Fibroblast of skin of abdomen (primary cell): ENCODE results near the gene NPC2.

ENCODE experiments used
- DNase-seq: peaks from one replicate; pipeline ENCODE4 v3.0.0-alpha.2; 2013

Gene NPC2

DNA sequence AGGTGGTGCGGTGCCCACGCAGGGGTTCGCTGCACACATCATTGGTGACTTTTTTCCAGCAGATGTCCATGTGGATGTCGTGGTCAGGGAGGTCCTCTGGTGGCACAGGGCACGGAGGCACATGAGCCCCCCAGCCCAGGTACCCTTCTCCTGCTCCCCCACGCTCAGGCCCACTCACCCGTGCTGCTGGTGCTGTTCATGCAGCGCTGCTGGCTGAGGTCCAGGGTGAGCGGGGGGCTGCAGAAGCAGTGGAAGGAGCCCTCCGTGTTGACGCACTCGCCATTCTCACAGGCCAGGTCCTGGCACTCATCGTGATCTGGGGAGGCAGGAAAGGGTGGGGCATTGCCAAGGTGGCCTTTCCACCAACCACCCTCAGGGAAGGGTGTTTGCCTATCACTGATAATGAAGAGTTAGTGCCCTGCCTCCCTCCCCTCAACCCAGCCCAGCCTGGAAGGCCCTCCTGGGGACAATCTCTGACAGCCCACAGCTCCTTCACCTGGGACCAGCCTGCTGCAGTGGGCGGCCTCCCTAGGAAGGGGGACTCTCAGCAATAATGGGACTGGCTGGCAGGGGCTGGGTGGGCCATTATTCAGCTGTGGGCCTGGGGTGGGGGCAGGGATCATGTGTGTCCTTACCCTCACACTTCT, 10.3 kb upstream of the NPC2 start:
- DNase-seq = no peak

DNA sequence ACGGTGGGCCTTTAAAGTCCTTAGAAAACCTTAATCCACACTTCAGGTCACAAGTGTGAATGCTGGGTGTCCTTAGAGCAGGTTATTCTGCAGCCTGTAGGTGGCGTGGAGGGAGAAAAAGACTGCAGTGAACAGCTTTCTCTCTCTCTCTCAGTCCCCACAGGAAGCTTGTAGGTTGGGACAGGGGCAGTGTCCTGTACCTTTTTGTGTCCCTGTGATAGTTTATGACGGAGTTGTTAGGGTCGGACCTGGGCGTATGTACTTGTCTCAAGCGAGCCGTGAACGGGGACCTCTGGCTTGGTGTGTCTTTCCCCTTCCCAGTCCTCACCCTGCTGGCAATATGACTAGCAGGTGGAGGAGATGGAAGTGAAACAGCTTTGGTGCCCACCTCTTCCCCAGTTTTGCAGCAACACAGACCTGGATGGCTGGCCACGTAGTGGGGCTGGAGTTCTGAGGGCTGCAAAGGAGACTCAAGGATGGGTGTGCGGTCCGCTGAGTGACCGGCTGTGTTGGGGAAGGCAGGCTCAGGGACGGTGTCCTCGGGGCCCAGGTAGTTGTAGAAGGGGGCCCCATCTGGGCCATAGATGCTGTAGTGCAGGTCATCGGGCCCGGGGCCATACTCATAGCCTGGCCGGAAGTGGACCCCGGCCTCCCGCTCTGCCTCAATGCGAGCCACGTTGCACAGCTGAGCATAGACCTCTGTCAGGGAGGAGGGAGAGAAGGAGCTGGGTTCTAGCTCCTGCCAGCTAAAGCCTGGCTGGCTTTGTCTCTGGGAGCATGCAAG, 9.3 kb upstream of the NPC2 start:
- peak; percentile 31 for DNase-seq

DNA sequence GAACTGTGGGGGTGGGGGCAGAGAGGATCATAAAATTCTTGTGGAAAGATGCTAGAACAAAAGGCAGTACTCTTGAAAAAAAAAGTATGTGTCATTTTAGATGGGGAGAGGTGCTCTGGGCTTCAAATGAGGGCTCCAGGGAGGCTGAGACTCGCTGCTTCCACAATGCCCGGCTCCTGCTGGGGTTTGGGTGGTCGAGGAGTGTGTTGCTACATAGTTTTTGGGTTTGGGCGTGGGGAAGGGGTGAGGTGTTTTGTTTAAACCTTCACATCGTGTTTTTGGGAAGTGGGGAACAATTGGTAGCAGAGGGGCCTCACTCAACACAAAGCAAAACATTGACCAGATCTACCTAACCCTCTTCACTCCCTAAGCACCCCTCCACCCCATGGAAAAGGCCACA, 8.6 kb upstream of the NPC2 start:
- no peak for DNase-seq

DNA sequence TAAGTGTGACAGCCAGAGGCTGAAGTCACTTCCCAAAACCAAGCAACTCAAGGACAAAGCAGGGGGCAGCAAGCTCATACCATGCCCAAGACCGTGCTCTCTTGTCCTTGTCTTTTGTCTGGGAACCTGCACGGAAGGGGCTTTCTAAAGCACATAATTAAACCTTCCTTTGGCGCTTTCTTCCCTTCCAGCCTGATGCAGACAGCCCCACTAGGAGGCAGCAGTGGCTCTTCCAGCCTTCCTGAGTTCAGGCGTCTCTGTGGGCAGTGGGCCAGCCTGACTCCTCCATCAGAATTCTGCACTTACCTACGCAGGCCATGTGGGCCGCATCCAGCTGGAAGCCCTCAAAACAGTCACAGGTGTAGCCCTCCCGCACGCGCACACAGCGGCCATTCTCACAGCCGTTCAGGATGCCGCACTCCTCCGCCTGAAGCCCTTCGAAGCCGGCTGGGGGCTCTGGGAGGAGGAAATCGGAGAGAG, 8.1 kb upstream of the NPC2 start:
- peak; percentile 83 for DNase-seq

DNA sequence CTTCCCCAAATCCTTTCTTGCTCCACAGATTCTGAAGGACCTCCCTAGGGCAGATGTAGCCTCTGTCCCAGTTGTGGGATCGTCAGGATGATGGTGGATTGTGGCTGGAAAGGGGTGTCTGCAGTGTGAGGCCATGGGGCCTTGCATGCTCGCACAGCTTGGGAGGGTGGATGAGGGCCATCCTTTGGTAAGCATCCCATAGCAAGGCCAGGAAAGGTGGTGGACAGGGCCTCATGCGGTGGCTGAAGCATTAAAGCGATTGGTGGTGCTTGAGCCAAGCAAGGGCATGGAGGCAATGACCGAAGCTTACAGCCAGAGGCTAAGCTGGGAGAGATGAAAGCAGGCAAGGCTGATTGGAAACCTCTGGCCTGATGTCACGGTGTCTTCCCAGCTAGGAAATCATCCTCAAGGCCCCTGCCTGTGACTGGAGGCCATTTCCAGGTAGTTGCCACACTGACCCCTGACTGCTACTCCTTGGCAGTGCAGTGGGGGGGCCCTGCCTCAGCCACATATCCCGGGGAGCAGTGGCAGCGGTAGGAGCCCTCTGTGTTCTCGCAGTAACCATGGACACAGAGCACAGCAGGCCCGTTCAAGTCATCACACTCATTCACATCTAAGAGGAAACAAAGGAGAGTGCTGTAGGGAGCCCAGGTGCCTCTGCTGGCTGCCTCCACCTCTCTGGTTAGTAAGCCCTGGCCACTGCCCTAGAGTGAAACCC, 7.5 kb upstream of the NPC2 start:
- DNase-seq = no peak

DNA sequence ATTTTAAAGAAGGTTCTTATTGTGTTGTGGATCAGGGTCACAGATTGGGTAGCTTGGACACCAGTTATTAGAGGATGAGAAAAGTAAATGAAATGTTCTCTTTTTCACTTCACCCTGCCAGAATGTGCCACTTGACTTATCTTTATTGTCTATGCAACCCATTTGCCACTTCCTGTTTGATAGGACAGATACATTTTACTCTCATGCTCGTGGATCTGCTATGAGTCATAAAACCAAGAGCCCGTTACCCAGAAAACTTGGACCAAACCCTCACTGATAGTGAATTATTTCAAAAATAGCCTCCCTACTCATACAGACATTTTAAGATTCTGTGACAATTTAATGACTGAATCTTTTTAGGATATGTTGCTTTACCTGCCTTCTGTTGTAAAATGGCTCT, 2.3 kb upstream of the NPC2 start:
- no peak for DNase-seq

DNA sequence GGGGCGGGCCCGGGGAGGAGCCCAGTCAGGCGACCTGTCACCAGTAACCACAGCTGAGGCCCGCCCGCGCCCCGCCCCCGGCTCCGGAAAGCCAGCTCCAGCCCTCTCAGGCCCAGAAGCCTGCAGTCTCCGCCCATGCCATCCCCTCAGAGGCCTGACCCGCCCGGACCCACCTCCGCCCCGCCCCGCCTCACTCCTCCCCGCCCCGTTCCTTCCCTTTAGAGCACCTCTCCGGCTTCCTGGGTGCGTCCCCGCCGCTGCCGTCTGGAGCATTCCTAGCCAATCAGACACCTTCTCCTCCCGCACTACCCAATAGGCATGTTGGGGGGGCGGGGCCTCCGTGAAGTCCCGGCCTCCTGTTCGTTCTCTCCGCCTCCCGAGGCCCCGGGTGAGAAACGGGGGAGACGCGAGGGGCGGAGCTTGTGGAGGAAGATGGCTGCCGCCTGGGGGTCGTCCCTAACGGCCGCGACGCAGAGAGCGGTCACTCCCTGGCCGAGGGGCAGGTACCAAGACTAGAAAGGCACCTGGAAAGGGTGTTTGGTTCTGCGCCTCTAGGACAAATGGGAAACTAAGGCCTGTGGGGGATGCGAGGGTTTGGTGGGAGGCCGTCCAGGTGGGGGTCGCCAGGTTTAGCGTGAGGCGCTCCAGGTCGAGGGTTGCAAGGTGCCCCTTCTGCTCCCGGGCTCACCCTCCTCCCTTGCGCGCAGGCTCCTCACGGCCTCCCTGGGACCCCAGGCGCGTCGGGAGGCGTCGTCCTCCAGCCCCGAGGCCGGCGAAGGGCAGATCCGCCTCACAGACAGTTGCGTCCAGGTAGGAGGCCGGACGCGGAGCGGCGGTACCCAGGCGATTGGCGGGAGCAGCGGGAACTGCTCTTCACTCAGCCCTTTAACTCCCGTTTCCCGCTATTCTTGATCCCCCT, 497 bp upstream of the NPC2 start, which contains the start of gene ISCA2:
ISCA2 (plus strand) TSS at position 423 of the 919 bp plus-strand sequence; CDS start at position 433, 10 bp downstream.
- peak; percentile 100 for DNase-seq

DNA sequence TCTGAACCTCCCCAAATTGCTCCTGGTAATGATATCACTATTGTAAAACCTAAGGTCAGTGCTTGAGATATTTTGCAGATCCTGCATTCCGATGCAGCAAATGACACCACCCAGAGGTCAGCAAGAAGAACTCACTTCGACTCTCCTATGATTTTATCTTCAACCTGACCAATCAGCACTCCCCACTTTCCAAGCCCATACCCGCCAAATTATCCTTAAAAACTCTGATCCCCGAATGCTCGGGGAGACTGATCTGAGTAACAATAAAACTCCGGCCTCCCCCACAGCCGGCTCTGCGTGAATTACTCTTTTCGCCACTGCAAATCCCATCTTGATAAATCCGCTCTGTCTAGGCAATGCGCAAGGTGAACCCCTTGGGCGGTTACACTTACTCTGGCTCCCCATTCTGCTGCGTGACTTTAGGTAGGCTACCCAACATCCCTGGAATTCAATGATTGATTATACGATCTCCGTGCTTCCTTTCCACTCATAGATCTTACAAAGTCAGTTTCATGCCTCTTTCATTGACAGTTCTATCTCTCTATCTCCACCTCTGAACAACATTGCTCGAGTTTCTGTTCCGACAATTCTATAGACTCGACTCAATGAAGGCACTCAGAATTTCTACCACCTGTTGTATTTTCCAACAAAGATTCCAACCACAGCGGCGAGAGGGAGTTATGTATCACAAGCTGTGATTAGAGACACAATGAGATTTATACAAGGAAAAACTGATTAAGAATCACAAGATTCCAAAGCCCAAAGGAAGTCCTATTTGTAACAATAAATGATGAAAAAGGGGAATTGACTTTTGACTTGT, 939 bp downstream of the NPC2 start:
- DNase-seq = peak; percentile 50

DNA sequence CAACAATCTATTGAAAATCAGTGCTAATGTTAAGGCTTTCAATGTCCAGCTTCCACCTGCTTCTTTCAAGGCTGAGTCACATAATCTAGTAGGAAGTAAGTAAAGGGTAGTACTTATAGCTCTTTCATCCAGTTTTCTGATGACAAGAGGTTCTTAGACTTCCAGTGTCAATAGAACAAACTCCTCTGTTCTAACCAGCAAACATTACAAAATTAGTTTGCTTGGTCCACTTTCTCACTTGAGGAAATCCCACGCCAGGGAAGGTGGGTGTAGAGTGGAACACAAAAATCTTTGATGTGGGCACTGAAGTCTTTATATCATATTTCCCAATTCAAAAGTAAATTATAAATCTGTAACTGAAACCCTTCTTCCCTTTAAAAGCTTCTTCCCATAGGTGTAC, 2.6 kb downstream of the NPC2 start:
- no peak for DNase-seq

DNA sequence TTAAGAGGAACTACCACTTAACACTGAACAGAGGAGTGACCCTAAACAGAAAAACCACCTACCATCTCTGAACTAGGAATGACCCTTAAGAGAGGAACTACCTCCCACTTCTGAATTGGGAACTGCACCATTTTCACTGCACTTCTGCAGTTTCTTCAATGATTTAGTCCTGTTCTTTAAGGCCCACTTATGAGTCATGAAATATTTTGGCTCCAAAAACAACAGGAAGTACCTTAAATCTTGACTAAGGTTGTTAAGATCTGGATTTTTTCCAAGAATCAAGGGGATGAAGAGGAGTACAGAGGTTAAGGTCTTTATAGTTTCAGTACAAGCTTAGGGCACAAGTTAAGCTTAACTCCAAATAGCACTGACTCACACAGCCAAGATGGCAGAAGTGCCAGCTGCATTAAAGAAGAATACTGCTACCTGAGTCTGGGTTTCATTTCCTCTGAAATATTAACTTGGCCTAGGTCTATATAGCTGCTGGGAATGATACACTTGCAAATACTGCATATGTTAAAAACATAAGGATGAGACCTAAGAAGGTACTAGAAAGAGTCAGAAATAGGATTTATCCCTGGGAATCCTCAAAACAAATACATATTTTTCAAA, 4.2 kb downstream of the NPC2 start:
- DNase-seq = peak; percentile 62

DNA sequence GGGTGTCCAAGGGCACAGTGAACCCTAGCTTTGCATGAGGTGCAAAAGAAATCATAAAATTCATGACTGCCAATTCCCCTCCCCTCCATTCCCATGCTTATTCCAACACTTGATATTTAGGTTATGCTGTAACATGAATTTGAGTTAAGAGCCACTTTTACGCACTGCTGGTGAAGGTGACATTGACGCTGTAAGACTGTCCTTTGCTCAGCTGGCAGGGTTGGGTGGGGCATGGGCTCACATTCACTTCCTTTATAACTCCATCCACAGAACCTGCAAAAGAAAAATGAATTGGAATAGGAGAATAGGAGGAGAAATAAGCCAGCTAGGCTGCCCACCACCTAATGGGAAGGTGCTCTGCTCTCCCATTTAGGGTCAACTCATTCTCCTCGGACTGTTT, 6.9 kb downstream of the NPC2 start:
- DNase-seq = no peak

DNA sequence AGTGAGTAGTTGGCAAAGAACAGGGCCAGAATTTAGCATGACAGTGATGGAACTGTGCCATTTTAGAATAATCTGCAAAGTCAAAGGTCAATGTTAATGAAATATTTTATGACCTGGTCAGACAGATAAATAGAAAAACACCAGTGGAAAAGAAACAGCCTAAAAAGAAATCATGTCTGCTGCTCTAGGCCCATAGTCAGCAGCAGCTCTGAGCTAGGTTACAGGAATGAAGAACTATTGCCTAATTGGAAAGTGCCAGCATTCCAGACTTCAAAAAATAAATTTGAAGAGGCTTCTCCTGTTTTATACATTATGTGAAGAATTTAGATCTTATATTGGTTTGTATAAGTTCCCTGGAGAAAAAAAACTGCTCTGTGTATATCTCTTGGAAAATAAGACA, 9.8 kb downstream of the NPC2 start:
- peak; percentile 15 for DNase-seq

DNA sequence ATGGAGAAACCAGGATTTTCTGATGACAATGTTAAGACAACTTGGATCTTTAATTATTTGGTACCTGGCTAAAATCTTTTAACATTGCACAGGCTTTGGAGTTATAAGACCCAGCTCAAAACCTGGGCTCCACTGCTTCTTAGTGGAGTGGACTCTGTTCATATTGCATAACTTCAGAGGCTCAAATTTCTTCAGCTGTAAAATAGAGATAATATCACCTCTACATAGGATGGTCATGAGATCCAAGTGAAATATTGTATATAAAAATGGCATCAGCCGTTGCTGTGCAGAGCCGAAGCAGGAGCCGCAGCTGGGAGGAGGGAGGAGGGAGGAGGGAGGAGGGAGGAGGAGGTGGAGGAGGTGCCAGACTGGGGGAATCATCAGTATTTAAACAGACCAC, 10.5 kb downstream of the NPC2 start:
- DNase-seq = no peak

DNA sequence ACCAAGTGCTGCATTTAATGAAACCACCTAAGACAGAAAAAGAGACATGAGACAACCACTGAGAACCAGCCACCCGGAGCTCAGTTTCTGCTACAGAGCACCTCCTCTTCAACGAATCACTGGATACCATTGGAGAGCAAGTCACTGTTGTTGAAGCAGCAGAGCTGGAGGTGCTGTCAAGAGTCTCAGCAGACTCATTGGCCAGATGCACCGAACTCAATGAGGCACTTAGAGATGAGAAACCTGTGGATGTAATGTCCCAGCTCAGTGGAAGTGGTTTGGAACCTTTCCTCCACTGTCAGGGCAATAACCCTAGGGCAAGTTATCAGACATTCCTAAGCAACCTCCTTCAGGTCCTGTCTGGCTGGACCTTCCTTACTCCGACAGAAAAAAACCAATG, 13.1 kb downstream of the NPC2 start:
- no peak for DNase-seq

DNA sequence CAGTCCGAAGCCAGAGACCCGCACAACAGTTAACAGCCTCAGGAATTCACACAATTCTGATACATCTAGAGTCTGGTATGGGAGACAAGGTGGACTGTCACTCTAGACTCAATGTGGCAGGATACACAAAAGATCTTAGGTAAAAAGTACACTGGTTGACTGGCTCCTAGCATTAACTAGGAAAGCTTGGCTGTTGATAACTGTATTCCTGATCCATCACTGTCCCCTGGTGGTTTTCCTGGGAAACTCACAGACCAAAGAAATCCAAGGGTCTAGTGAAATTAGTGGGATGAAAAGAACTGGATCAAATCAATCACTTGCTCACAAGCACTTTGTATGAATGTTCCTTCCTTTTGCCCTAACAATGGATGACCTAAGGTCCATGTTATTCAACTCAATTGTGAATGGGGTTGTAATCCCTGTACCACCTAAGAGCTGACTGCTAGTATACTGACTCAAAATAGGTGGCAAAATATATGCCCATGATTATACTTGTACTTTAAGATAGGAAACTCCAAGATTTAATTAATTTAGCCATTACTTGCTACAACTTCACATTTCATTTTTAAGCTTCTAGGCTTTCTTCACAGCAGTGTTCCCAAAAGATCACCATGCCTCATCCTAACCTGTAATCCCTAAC, 14.0 kb downstream of the NPC2 start:
- DNase-seq = peak; percentile 32

DNA sequence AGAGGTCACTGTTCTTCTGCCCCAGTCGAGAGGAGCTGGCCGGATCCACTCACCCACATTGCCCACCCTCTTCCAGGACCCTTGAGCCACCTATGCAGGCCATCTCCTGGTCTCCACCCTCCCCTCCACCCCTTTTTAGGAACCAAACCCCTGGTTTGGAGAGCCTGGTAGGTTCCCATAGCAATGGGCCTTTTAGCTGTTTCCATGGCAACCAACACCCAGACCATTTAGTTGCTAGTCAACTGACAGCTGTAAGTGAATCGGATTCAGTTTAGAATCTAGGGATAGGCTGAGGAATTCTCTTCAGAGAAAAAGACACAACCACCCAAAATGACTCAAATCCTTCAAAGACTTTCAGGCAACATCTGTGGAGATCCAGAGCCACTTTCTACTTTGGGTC, 16.5 kb downstream of the NPC2 start:
- no peak for DNase-seq

DNA sequence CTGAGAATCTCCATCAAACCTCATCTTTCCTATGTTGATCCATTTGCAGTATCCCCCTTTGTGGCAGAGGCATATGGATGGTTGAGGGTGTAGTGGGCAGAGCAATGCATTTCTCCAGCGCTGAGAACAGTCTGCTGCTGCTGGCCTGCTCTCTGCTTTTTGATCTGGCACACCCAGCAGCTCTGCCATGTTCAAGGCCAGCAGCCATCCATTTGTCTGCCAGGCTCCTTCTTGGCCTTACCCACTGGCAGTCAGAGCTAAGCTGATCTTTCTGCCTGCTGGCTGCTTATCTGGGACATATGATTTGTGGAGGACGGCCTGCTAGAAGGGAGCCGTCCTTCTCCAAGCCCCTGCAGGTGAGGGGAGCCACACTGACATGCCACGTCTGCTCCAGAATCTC, 17.0 kb downstream of the NPC2 start:
- no peak for DNase-seq

DNA sequence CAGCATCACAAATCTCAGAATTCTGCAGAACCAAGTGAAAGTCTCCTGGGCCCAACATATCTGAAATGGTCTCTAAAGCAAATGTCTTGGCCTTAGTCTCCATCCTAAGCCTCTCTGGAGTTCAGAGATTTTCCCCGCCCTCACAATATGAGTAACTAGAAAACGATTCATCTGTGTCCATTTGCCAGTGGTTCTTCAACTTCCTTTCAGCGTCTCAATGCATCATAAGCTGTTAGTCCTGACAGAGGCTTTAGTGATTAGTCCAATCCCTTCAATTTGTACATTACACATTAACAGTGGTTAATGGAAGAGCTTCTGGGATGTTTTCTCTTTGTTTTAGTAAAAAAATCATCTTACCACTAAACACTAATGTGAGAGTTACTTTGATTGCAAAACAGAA, 17.4 kb downstream of the NPC2 start:
- peak; percentile 78 for DNase-seq

DNA sequence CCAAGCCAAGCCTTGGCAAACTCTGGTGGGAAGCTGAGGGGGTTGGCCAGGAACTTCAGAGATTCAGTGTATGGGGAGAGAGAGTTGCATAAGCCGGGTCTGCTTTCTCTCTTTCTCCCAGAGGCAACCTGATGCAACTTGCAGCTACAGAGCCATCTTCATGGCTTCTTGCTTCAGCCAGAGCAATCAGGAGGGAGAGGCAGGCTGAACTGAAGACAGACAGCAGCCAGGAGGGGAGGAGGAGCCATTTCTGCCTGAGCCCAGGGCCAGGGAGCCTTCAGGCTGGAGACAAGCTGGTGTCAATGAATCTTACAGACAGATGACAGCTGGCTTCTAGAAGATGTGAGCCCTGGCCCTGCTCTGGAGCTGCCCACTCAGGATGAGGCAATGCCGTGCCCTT, 18.7 kb downstream of the NPC2 start:
- peak; percentile 13 for DNase-seq

DNA sequence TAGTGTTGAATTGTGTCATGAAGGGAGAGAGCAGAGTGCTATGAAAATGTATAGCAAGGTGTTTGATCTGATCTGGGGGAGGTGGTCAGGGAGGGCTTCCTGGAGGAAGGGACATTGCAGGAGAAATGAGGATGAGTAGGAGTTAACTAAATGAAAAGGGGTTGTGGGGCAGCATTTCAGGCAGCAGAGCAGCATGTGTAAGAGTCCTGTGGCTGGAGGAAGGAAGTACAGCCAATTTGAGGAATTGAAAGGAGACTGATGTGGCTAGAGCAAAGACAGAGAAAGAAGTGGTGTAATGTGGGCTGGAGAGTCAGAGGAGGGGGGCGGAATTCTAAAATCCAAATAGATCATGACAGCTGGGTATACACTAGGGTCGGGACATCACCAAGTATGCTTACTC, 20.5 kb downstream of the NPC2 start:
- no peak for DNase-seq
